ENCODE measurements around the gene SLC9A9. TPM values are rescaled to one million over a fixed set of nuclear protein-coding genes. Genes with fewer than 3 reads are reported as not detected.

Gene SLC9A9
- total and polyA plus RNA-seq, 8 donors: 0.58 to 29.7 (median 14.0) TPM

GRCh38 chr3:143657391-143657790, 190.9 kb downstream of the SLC9A9 start:
- intact Hi-C loops (cut with DNase I; ENCODE audit: low total_unique reads): no loop called here
- TF ChIP-seq CTCF (IDR thresholded peaks at IDR 0.05) (no peak), POLR2AphosphoS5 (IDR thresholded peaks at IDR 0.05) (no peak), POLR2A (IDR thresholded peaks at IDR 0.05) (no peak), EP300 (IDR thresholded peaks at IDR 0.05) (no peak)
- DNase-seq: no peak
- Histone ChIP-seq H3K36me3 (no peaks in the 10 kb centered on the region), H3K27ac (no peak overlapping the region), H3K27me3 (no peaks in the 10 kb centered on the region), H3K4me1 (no peaks in the 10 kb centered on the region), H3K9me3 (no peaks in the 10 kb centered on the region), H3K4me3 (no peak overlapping the region)

DNA sequence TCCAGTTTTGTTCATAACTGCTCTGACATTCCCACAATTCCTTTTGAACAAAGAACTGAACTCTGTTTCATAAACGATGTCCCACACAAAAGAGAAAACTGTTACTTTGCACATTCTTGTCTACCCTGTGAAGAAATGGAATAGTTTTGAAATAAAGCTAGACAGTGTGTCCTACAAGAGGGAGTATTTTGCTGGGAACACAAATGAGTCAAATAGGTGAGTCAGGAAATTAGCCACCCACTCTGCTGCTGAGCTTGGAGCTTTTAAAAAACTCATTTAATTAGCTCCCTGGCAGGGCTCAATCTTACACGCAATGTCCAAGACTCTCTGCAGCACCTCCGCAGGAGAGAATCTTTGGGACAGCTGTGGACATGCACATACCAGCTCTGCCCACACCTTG, 193.4 kb downstream of the SLC9A9 start:
- WGBS, 5 donors: 53 to 87% (median 74%) methylated on average over 3 of the region's 3 CpGs
- no peak for TF ChIP-seq POLR2AphosphoS5 (IDR thresholded peaks at IDR 0.05)
- no peak for TF ChIP-seq CTCF (IDR thresholded peaks at IDR 0.05)
- TF ChIP-seq POLR2A (IDR thresholded peaks at IDR 0.05): no peak
- no peak for TF ChIP-seq EP300 (IDR thresholded peaks at IDR 0.05)
- intact Hi-C loops (cut with DNase I; ENCODE audit: low total_unique reads): no loop called here

DNA sequence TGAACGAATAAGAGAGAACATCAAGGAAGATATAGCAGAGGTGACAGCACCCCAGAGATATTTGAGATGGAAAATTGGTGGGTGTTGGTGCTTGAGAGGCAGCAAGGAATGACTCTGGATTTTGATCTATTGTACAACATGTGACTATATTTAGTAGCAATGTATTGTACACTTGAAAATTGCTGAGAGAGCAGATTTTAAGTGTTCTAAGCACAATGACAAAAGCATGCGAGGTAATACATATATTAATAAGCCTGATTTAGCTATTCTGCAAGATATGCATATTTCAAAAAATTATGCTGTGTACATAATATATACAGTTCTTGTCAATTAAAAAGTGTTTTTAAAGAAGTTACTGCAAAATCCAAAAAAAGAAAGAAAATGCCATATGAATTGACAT, 194.3 kb downstream of the SLC9A9 start:
- 90 to 96% (median 95%) methylated on average over 2 of the region's 2 CpGs for WGBS, 5 donors
- no peak for DNase-seq
- H3K27me3 ChIP-seq: no peaks in the 10 kb centered on the region
- intact Hi-C loops (cut with DNase I; ENCODE audit: low total_unique reads): no loop called here
- no peaks in the 10 kb centered on the region for H3K4me1 ChIP-seq
- H3K4me3 ChIP-seq: no peak overlapping the region
- peaks cover 0 to 13% (median 7%) of the 10 kb centered on the region in 4 donors for H3K36me3 ChIP-seq
- TF ChIP-seq POLR2AphosphoS5 (IDR thresholded peaks at IDR 0.05) (no peak), POLR2A (IDR thresholded peaks at IDR 0.05) (no peak), EP300 (IDR thresholded peaks at IDR 0.05) (no peak), CTCF (IDR thresholded peaks at IDR 0.05) (no peak)
- no peaks in the 10 kb centered on the region for H3K9me3 ChIP-seq
- no peak overlapping the region for H3K27ac ChIP-seq

More for the DNA sequence above, 193.4 kb downstream of the SLC9A9 start:
- H3K27ac ChIP-seq: no peak overlapping the region
- no peaks in the 10 kb centered on the region for H3K27me3 ChIP-seq
- no peak for DNase-seq
- no peaks in the 10 kb centered on the region for H3K4me1 ChIP-seq
- peaks cover 0 to 11% (median 7%) of the 10 kb centered on the region in 4 donors for H3K36me3 ChIP-seq
- no peaks in the 10 kb centered on the region for H3K9me3 ChIP-seq
- no peak overlapping the region for H3K4me3 ChIP-seq

DNA sequence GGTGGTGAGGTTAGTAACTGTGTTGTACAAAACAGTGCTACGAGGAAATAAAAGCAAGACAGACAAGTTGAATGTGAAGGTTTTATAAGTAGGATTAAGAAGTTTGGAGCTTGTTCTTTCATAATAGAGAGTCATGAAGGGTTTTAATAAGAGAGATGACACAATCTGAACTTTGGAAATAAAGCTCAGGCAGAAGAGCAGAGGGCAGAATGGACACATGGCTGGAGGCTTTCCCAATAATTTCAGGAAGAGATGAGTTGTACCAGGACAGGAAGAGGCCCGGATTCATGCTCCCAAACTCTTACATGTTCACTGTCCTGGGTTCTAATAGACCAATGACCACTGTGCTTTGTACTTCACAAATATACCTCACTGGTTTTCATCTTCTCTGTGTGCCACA, 194.8 kb downstream of the SLC9A9 start:
- Histone ChIP-seq H3K9me3 (no peaks in the 10 kb centered on the region), H3K4me1 (no peaks in the 10 kb centered on the region), H3K27me3 (no peaks in the 10 kb centered on the region), H3K4me3 (no peak overlapping the region), H3K27ac (no peak overlapping the region), H3K36me3 (peaks cover 0 to 13% (median 7%) of the 10 kb centered on the region in 4 donors)
- intact Hi-C loops (cut with DNase I; ENCODE audit: low total_unique reads): no loop called here
- WGBS, 5 donors: 87 to 94% (median 91%) methylated on average over 2 of the region's 2 CpGs
- TF ChIP-seq EP300 (IDR thresholded peaks at IDR 0.05) (no peak), CTCF (IDR thresholded peaks at IDR 0.05) (no peak), POLR2A (IDR thresholded peaks at IDR 0.05) (no peak), POLR2AphosphoS5 (IDR thresholded peaks at IDR 0.05) (no peak)
- DNase-seq: no peak
